Measurements from ENCODE around the gene TRPV4.

The TRPV4 gene

DNA sequence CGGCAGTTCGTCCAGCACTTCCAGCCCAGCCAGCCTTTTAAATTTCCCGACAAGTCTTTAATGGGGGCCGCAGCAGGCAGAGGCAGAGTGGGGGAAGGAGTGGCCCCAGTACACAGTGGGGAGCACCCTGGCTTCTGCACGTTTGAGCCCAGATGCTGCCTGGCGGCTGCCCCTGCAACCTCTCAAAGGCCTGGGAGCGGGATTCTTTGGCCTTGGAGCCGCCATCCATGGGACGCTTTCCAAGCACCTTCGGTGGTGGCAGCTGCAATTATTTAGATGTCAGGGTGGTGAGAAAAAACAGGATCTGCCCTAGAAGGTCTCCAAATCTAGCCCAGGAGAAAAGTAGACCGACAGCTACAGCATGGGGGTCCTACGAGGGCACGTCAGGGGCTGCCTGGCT is 73.6 kb downstream of the TRPV4 start:
- no peak overlapping the region for H3K4me3 ChIP-seq (ENCODE audit: low read depth, low read length)
- TF ChIP-seq, protein P1, sequence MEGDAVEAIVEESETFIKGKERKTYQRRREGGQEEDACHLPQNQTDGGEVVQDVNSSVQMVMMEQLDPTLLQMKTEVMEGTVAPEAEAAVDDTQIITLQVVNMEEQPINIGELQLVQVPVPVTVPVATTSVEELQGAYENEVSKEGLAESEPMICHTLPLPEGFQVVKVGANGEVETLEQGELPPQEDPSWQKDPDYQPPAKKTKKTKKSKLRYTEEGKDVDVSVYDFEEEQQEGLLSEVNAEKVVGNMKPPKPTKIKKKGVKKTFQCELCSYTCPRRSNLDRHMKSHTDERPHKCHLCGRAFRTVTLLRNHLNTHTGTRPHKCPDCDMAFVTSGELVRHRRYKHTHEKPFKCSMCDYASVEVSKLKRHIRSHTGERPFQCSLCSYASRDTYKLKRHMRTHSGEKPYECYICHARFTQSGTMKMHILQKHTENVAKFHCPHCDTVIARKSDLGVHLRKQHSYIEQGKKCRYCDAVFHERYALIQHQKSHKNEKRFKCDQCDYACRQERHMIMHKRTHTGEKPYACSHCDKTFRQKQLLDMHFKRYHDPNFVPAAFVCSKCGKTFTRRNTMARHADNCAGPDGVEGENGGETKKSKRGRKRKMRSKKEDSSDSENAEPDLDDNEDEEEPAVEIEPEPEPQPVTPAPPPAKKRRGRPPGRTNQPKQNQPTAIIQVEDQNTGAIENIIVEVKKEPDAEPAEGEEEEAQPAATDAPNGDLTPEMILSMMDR (IDR thresholded peaks at IDR 0.05; ENCODE audit: insufficient read depth, low read depth, low read length, missing control alignments), result no peak
- no peak for DNase-seq (ENCODE audit: low read depth)

DNA sequence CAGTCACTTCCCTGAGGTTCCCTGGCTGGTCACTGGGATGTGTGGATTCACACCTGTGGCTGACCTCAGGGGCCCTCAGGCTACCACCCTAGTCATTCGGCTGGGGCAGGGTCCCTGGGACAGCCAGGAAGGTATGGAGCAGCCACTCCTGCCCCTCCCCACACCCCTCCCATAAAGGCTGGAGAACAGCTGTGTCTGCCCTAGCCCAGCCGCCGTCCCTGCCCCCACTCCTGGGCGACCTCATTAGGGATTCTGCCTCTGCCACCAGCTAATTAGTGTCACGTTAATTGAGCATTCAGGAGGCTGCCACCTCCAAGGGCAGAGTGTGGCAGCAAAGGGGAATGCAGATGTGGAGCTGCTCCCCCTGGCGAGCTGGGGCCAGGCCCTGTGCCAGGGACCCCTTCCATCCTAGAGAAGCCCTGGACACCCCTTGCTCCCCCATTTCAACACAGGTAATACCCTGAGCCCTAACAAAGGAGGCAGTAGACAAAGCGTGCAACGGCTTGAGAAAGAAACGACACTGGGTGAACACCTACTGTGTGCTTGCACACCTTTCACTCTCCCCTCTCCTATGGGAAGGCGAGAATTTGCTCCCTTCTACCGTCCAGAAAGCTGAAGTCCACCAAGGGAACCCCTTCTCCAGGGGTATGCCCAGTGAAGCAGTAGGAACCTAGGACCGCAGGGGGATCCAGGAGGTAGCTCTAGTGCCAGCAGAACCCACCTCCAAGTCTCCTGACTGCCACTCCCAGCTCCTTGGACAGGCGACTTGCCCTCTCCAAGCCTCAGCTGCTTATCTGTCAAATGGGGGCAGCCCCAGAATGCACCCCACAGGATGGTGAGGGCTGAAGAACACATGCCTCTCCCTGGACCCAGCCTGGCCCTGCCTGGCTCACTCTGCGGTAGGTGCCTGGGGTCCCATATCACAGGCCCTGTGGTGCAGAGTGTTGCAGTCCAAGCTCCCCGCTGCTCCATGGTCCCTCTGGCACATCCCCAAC is 74.5 kb downstream of the TRPV4 start:
- H3K4me3 ChIP-seq (ENCODE audit: low read depth, low read length), result no peak overlapping the region
- TF ChIP-seq, protein P1 (IDR thresholded peaks at IDR 0.05; ENCODE audit: insufficient read depth, low read depth, low read length, missing control alignments), result no peak

DNA sequence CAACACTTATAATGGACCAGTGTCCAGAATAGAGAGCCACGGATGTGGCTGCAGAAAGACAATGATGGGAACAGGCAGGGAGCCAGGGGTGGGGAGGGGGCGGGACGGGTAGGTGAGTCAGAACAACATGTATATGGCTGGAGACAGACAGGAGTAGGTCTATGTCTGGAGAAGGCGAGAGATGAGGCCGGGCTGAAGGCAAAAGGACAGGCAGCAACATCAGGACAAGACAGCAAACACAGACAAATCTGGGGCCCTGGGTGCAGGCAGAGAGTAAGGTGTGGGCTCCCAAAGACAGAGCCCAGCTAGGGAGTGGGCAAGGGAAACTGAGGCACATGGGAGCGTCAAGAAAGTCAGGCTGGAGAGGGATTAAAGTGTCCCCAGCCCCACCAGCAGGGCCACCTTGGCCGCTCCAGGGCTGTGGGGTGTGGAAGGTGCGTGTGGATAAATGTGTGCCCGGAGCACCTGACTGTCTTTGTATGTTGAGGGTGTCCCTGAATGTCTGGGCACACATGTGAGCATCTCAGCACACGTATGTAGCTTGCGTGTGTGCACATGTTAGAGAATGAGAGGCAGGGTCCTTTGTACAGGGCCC is 75.4 kb downstream of the TRPV4 start:
- DNase-seq (ENCODE audit: low read depth), result no peak
- TF ChIP-seq, protein P1 (IDR thresholded peaks at IDR 0.05; ENCODE audit: insufficient read depth, low read depth, low read length, missing control alignments), result no peak
- no peak overlapping the region for H3K4me3 ChIP-seq (ENCODE audit: low read depth, low read length)

More for the DNA sequence above, 74.5 kb downstream of the TRPV4 start:
- no peak for DNase-seq (ENCODE audit: low read depth)

DNA sequence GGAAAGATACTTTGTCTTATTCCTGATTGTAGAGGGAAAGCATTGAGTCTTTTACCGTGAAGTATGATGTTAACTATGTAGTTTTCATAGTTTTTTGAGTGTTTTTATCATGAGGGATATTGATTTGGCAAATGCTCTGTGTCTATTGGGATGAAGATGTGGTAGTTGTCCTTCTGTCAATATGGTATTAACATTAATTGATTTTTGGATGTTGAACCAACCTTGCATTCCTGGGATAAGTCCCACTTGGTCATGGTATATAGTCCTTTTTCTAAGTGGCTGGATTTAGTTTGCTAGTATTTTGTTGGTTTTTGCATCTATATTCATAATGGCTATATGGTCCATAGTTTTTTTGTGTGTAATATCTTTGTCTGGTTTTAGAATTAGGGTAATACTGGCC is 76.7 kb downstream of the TRPV4 start:
- no peak for DNase-seq (ENCODE audit: low read depth)
- TF ChIP-seq, protein P1 (IDR thresholded peaks at IDR 0.05; ENCODE audit: insufficient read depth, low read depth, low read length, missing control alignments), result no peak

DNA sequence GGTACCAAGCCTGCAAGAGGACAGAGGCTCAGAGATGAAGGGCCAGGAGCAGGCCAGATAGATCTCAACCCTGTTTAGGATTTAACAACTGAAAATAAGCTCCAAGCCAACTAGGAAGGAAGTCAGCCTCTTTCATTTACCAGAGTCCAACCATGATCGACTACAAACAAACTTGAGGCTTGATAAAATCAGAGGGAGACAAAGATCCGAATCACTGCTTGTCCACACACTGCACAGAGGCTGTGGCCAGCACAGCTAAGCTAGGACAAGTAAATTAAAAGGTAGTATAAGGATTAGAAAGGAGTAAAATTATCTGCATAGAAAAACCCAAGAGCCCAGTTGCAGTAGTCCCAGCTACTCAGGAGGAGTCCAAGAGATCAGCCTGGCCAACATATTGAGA is 79.2 kb downstream of the TRPV4 start:
- H3K4me3 ChIP-seq (ENCODE audit: low read depth, low read length), result no peak overlapping the region
- no peak for DNase-seq (ENCODE audit: low read depth)
- TF ChIP-seq, protein P1 (IDR thresholded peaks at IDR 0.05; ENCODE audit: insufficient read depth, low read depth, low read length, missing control alignments), result no peak

More for the DNA sequence above, 76.7 kb downstream of the TRPV4 start:
- no peak overlapping the region for H3K4me3 ChIP-seq (ENCODE audit: low read depth, low read length)

DNA sequence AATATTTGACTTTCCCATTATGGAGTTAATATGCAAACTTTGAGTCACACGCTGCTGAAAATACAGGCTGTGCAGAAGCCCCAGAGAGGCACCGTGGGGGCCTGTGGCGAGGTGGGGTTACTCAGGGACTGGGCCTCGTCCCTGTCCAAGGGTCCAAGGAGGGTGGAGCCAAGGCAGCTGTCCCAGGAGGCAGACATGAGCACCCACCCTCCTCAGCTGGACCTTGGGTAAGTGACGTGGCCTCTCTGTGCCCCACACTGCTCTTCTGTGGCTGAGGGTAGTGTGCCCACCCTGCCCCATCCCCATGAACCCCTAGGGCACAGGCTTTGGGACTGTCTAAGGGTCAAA is 80.2 kb downstream of the TRPV4 start:
- no peak for DNase-seq (ENCODE audit: low read depth)
- H3K4me3 ChIP-seq (ENCODE audit: low read depth, low read length), result no peak overlapping the region
- TF ChIP-seq, protein P1 (IDR thresholded peaks at IDR 0.05; ENCODE audit: insufficient read depth, low read depth, low read length, missing control alignments), result no peak
